ENCODE results near the gene TRIM67. TPM values are rescaled to one million over a fixed set of nuclear protein-coding genes. Genes with fewer than 3 reads are reported as not detected.

Gene TRIM67
- total RNA-seq, 1 donor from 2014 or later: not detected

DNA sequence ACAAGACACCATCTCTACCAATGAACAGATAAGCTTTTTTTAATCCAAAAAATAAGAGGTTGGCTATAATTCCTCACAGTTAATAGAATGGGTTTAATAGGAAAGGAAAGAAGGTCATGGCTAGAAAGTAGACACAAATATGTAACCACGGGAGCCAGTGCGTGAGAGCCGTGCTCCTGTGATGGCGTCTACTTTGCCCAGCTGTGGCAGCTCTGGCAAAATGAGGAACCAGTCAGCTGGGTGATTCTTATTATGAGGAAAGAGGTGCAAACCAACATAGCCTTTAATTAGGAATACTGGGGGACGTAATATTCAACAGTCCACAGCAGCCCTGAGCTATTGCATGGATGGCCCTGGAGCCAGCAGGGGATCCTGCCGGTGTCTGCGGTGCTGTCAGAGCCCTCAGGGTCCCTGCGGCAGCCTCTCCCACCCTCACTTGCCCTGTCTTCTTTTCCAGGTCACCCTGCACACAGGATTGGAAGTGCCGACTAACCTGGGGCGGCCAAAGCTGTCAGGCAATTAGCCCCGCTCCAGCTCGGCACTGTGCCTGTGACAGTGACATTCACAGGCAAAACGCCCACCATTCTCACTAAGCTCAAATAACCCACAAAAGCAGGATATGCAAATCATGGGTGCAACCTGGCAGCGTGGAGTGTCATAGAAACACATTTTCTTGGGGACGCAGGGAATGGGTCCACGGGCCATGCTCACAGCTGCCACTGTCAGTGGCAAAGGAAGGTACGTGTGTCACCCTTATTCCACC, 53.2 kb downstream of the TRIM67 start:
- intact Hi-C loops (cut with DNase I): loop anchor here (5.0 to 10.0 kb wide), 3 partner anchors 240 to 570 kb away; partner anchors contain the start of genes ARV1, COG2 and TTC13
- H3K27me3 ChIP-seq: no peaks in the 10 kb centered on the region
- H3K27ac ChIP-seq: no peak overlapping the region
- H3K36me3 ChIP-seq: no peaks in the 10 kb centered on the region
- no peak overlapping the region for H3K4me3 ChIP-seq
- no peaks in the 10 kb centered on the region for H3K4me1 ChIP-seq
- H3K9me3 ChIP-seq: no peaks in the 10 kb centered on the region
- DNase-seq (ENCODE audit: low spot score in 2 of 2): no peak
- TF ChIP-seq, protein P1, sequence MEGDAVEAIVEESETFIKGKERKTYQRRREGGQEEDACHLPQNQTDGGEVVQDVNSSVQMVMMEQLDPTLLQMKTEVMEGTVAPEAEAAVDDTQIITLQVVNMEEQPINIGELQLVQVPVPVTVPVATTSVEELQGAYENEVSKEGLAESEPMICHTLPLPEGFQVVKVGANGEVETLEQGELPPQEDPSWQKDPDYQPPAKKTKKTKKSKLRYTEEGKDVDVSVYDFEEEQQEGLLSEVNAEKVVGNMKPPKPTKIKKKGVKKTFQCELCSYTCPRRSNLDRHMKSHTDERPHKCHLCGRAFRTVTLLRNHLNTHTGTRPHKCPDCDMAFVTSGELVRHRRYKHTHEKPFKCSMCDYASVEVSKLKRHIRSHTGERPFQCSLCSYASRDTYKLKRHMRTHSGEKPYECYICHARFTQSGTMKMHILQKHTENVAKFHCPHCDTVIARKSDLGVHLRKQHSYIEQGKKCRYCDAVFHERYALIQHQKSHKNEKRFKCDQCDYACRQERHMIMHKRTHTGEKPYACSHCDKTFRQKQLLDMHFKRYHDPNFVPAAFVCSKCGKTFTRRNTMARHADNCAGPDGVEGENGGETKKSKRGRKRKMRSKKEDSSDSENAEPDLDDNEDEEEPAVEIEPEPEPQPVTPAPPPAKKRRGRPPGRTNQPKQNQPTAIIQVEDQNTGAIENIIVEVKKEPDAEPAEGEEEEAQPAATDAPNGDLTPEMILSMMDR (IDR thresholded peaks at IDR 0.05): no peak

DNA sequence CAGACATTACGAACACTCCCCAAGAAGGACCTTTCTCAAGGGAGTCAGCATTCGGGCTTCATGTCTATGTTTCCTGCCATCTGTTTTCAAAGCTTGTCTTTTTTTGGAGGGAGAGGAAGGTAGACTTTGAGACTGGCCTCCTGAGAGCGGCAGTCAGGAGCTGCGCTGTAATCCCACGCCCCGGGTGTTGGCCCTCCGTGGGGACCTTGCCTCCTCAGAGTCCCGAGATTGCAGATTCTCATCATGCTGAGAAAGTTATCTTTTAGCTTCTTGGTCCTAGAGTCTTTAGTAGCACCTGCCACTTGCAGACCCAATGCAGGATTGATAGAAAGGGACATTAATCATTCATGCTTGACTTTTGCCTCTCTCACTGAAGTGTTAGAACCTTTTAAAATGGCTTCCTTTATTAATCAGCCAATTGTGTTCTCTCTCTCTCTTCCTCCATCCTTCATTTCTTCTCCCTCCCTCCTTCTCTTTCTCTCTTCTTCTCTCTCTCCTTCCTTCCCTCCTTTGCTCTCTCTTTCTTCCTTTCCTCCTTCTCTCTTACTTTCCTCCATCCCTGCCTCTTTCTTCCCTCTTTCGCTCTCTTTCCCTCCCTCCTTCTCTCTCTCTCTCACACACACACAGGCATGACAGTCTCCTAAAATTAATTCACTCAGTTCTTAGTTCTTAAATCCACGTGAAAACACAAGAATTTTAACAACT, 54.0 kb downstream of the TRIM67 start:
- no peak overlapping the region for H3K27ac ChIP-seq
- H3K4me1 ChIP-seq: no peaks in the 10 kb centered on the region
- TF ChIP-seq, protein P1 (IDR thresholded peaks at IDR 0.05): no peak
- no peak for DNase-seq (ENCODE audit: low spot score in 2 of 2)
- no peaks in the 10 kb centered on the region for H3K27me3 ChIP-seq
- H3K4me3 ChIP-seq: no peak overlapping the region
- no peaks in the 10 kb centered on the region for H3K9me3 ChIP-seq
- no peaks in the 10 kb centered on the region for H3K36me3 ChIP-seq
- intact Hi-C loops (cut with DNase I): loop anchor here (10.0 kb wide), 2 partner anchors 241 to 571 kb away; partner anchors contain the start of genes ARV1, COG2 and TTC13

DNA sequence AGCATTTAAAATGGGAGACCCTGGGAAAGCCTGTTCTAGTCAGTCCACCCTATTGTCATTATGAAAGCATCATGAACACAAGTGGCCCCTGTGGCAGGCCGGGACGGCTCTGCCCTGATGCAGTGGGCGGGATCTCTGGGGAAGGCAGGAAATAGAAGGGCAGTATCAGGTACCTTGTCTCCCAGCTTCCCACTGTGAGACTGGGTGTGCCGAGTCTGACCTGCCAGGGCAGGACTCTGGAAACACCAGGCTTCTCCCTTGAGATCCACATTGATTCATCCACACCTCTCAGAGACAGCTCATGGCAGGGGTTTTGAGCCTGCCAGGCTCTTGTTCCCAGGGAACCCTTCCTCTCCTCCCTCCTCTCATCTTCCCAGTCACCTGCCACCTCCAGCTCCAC, 54.6 kb downstream of the TRIM67 start:
- no peak for DNase-seq (ENCODE audit: low spot score in 2 of 2)
- TF ChIP-seq, protein P1 (IDR thresholded peaks at IDR 0.05): no peak
- Histone ChIP-seq H3K4me3 (no peak overlapping the region), H3K27ac (no peak overlapping the region), H3K4me1 (no peaks in the 10 kb centered on the region), H3K27me3 (no peaks in the 10 kb centered on the region), H3K36me3 (no peaks in the 10 kb centered on the region), H3K9me3 (no peaks in the 10 kb centered on the region)
- intact Hi-C loops (cut with DNase I): loop anchor here (10.0 kb wide), 2 partner anchors 242 to 572 kb away; partner anchors contain the start of genes ARV1, COG2 and TTC13

DNA sequence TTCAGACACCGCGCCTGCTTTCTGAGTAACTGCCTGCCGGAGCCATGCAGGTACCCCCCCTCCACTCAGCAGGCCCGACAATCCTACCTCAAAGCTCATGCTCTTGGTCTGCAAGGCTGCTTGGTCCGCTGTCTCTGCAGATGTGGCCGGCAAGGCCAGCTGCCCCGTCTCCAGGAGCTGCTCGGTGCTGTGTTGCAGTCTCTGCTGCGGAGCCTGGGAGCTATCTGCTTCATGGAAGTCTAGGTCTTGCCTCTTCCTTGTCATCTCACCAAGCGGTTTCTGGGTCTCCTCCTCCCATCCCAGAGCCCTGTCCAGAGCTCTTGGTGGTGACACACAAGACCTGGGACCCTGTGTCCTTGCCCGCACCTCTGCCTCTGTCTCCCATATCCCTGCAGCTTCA, 55.2 kb downstream of the TRIM67 start:
- Histone ChIP-seq H3K4me3 (no peak overlapping the region), H3K27me3 (no peaks in the 10 kb centered on the region), H3K27ac (no peak overlapping the region), H3K9me3 (no peaks in the 10 kb centered on the region), H3K4me1 (no peaks in the 10 kb centered on the region), H3K36me3 (no peaks in the 10 kb centered on the region)
- intact Hi-C loops (cut with DNase I): loop anchor here (10.0 kb wide), 2 partner anchors 242 to 572 kb away; partner anchors contain the start of genes ARV1, COG2 and TTC13
- TF ChIP-seq, protein P1 (IDR thresholded peaks at IDR 0.05): no peak
- no peak for DNase-seq (ENCODE audit: low spot score in 2 of 2)

DNA sequence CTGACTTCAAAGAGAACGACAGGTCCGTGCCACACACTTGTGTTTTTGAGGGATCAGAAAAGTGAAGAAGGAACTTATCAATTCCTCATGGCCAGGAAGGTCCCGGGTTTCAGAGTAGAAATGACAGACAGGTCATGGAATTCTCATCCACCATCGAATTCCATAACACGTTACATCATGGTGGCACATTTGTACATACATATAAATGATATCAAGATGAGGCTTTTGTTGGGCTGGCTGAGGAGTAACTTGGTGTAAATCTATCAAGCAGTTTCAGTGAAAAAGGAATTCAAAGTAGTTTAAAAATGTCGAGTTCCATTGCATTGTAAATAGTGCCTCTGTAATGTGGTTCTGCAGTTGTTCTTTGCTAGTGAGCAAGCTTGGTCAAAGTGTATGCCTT, 56.2 kb downstream of the TRIM67 start:
- Histone ChIP-seq H3K4me3 (no peak overlapping the region), H3K27me3 (no peaks in the 10 kb centered on the region), H3K36me3 (peaks cover 0 to 6% of the 10 kb centered on the region in 2 donors), H3K27ac (no peak overlapping the region), H3K4me1 (no peaks in the 10 kb centered on the region), H3K9me3 (no peaks in the 10 kb centered on the region)
- intact Hi-C loops (cut with DNase I): loop anchor here (10.0 kb wide), 2 partner anchors 243 to 573 kb away; partner anchors contain the start of genes ARV1, COG2 and TTC13
- TF ChIP-seq, protein P1 (IDR thresholded peaks at IDR 0.05): no peak
- no peak for DNase-seq (ENCODE audit: low spot score in 2 of 2)
